HG02610 (cell line): ENCODE data around the gene OGT.

Experiments
- ATAC-seq: cut with Tn5 transposase; IDR thresholded peaks from one replicate; pipeline ENCODE4 v1.9.1; 2021; ENCODE audit warnings: mild to moderate bottlenecking, moderate library complexity; ENCODE audit not compliant: unreplicated experiment

Gene OGT

GRCh38 chrX:71621603-71622002 is 88.7 kb downstream of the OGT start:
- ATAC-seq = no peak

GRCh38 chrX:71622032-71622575 is 89.2 kb downstream of the OGT start:
- ATAC-seq = no peak

DNA sequence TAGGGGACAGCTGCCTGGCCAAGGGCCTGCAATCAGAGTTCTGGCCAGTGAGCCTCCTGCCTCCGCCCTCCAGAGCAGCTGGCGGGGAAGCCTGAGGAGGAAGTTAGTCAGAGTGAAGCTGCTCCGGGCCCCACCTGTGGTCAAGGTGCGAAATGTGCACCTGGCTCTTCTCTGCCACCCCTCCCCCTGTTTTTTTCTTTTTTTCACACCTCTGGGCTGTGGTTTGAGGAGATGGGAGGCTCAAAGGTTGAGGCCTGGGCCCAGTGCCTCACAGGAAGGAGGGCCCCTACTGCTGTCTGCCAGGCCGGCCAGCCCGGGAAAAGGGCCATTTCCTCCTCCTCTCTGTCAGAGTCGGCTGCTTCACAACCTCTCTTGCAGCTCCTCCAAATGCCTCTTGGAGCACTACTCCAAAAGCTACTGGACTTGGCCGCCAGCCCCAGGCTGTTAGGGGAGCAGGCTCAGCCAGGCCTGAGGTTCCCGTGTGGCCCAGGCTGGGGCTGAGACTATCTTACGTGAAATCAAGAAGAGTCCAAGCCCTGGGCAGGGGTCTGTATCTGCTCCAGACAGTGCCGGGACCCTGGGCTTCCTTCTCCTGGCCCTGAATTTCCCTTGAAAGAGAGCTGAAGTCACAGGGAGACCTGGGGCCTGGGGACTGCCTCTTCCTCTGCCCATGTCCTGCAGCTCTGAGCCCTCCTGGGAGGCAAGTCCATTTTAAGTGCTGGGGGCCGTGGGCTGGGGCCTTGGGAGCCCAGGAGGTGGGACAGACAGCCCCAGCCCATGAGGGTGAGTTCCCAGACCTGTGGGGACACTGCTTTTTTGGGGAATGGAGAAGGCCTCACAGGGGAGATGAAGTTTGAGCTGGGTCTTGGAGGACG is 89.9 kb downstream of the OGT start:
- ATAC-seq = peak; percentile 56

GRCh38 chrX:71623714-71624113 is 90.8 kb downstream of the OGT start:
- ATAC-seq = no peak

DNA sequence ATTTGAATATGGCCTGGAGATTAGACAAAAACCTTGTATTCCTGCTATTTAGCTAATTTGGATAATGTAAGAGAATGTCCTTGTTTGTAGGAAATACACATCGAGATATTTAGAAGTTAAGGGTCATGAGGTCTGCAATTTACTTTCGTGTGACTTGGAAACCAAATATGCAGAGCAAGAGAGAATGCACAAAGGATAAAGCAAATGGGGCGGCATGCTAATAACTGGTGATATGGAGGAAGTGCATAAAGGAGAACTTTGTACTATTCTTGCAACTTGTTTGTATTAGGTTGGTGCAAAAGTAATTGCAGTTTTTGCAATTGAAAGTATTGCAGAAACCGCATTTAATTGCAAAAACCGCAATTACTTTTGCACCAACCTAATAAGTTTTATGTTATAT is 92.6 kb downstream of the OGT start:
- no peak for ATAC-seq
